ENCODE results near the gene TUBGCP5. TPM values are rescaled to one million over a fixed set of nuclear protein-coding genes. Genes with fewer than 3 reads are reported as not detected.

Gene TUBGCP5
- total and polyA plus RNA-seq, 10 of the 15 experiments (the other 5 are each of a cell fraction or from before 2014, with no cell fraction given), result 6.4 to 29.2 (median 20.2) TPM

DNA sequence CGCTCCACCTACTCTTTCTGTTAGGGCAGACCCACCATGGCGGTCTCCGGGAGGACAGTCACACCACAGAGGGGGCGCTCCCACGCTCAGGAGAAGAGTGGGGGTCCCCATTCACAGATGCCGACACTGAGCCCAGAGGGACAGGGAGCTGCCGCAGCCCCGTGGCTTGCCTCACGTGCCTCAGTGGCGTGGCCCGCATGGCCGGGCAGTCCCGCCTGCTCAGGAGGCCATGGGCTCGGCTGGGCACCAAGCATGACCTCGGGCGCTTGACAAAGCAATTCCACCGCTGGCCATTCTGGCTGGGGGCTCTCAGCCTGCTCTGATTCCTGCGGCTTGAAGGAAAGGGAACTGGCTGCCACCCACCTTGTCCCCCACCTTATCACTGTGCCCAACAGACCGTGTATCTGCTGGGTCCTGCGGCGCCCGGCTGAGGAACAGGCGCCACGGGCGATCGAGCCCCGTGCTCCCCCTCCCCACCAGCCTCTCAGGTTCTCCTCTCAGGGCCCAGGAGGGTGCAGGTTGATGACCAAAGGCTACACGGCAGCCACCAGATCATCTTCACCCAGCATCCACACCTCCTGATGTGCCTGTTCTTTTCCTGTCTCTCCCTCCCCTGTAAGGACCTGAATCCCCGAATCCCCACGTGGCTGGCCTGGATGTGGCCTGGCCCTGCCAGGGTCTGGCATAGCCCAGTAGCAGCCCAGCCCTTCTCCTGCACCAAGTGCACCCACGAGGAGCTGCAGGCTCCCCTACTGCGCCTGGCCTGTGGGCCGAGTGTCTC lies 79.9 kb downstream of the TUBGCP5 start:
- TF ChIP-seq, protein P1, sequence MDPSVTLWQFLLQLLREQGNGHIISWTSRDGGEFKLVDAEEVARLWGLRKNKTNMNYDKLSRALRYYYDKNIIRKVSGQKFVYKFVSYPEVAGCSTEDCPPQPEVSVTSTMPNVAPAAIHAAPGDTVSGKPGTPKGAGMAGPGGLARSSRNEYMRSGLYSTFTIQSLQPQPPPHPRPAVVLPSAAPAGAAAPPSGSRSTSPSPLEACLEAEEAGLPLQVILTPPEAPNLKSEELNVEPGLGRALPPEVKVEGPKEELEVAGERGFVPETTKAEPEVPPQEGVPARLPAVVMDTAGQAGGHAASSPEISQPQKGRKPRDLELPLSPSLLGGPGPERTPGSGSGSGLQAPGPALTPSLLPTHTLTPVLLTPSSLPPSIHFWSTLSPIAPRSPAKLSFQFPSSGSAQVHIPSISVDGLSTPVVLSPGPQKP (IDR thresholded peaks at IDR 0.05; ENCODE audit: low read depth, low read length), result no peak
- no peak for TF ChIP-seq STAT1 (conservative IDR thresholded peaks at IDR 0.05)
- no peak for TF ChIP-seq NR2F1 (conservative IDR thresholded peaks at IDR 0.05)
- no peak for TF ChIP-seq TCF7 (IDR thresholded peaks at IDR 0.05; ENCODE audit: borderline replicate concordance)
- TF ChIP-seq HDGF (IDR thresholded peaks at IDR 0.05), result no peak
- no peak for TF ChIP-seq EGR1 (IDR thresholded peaks at IDR 0.05; ENCODE audit: borderline replicate concordance in 1 of 2, low read depth in 2 of 2, low read length in 2 of 2)
- TF ChIP-seq, protein P2, sequence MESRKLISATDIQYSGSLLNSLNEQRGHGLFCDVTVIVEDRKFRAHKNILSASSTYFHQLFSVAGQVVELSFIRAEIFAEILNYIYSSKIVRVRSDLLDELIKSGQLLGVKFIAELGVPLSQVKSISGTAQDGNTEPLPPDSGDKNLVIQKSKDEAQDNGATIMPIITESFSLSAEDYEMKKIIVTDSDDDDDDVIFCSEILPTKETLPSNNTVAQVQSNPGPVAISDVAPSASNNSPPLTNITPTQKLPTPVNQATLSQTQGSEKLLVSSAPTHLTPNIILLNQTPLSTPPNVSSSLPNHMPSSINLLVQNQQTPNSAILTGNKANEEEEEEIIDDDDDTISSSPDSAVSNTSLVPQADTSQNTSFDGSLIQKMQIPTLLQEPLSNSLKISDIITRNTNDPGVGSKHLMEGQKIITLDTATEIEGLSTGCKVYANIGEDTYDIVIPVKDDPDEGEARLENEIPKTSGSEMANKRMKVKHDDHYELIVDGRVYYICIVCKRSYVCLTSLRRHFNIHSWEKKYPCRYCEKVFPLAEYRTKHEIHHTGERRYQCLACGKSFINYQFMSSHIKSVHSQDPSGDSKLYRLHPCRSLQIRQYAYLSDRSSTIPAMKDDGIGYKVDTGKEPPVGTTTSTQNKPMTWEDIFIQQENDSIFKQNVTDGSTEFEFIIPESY (IDR thresholded peaks at IDR 0.05), result no peak
- no peak for TF ChIP-seq SMAD1 (IDR thresholded peaks at IDR 0.05; ENCODE audit: low read depth, partially characterized antibody)
- Histone ChIP-seq H3K27ac (ENCODE audit: control insufficient read depth, insufficient read depth) (no peak overlapping the region), H3K9me3 (replicated peaks; ENCODE audit: control insufficient read depth, insufficient read depth, low read length) (no peaks in the 10 kb centered on the region), H3K9ac (ENCODE audit: control insufficient read depth, insufficient read depth, low read length) (no peak overlapping the region), H3K79me2 (ENCODE audit: control insufficient read depth, insufficient read depth, low read length) (peaks cover 23% of the 10 kb centered on the region), H4K20me1 (ENCODE audit: control insufficient read depth, insufficient read depth) (no peaks in the 10 kb centered on the region), H2AFZ (ENCODE audit: control insufficient read depth, low read depth, low read length) (no peak overlapping the region), H3K4me2 (ENCODE audit: control insufficient read depth, insufficient read depth) (no peak overlapping the region), H3K4me3 (no peak overlapping the region), H3K4me1 (ENCODE audit: control insufficient read depth, insufficient read depth, low read length) (peaks cover 21% of the 10 kb centered on the region), H3K36me3 (ENCODE audit: control insufficient read depth in 2 of 2, insufficient read depth in 2 of 2, low read length in 1 of 2) (peaks cover 0 to 3% of the 10 kb centered on the region in 2 experiments; a peak in 1 of 4 replicates), H3K27me3 (replicated peaks in 1 of 2; ENCODE audit: control insufficient read depth in 2 of 2, insufficient read depth in 2 of 2, low read length in 1 of 2) (no peaks in the 10 kb centered on the region)
- WGBS (ENCODE audit: insufficient coverage, insufficient replicate concordance, low lambda C conversion rate, missing lambda C conversion rate), result 36% methylated on average over 31 of the region's 33 CpGs
- POLR2A ChIA-PET, result no interaction called here
- SMC1A ChIA-PET (ENCODE audit: uncharacterized antibody, unreplicated experiment), result interaction anchor here (1.0 to 1.6 kb wide), 2 partner anchors 21 to 23 kb away, joined by 4 to 5 read pairs; no protein-coding TSS in a partner anchor
- CTCF ChIA-PET, result interaction anchor here (1.0 to 1.1 kb wide), 2 partner anchors 18 to 22 kb away, joined by 3 read pairs; no protein-coding TSS in a partner anchor
- RAD21 ChIA-PET (ENCODE audit: unreplicated experiment), result no interaction called here
- in situ Hi-C loops (cut with MboI), result no loop called here
- BruUV-seq (replicated peaks), result no TSS peak
- ATAC-seq (no peak), FAIRE-seq (no peak), DNase-seq (ENCODE audit: low read depth, low spot score) (no peak)
- intact Hi-C loops (cut with micrococcal nuclease; ENCODE audit: unreplicated experiment), result no loop called here
